ENCODE data around the gene ERVFRD-1.

DNA sequence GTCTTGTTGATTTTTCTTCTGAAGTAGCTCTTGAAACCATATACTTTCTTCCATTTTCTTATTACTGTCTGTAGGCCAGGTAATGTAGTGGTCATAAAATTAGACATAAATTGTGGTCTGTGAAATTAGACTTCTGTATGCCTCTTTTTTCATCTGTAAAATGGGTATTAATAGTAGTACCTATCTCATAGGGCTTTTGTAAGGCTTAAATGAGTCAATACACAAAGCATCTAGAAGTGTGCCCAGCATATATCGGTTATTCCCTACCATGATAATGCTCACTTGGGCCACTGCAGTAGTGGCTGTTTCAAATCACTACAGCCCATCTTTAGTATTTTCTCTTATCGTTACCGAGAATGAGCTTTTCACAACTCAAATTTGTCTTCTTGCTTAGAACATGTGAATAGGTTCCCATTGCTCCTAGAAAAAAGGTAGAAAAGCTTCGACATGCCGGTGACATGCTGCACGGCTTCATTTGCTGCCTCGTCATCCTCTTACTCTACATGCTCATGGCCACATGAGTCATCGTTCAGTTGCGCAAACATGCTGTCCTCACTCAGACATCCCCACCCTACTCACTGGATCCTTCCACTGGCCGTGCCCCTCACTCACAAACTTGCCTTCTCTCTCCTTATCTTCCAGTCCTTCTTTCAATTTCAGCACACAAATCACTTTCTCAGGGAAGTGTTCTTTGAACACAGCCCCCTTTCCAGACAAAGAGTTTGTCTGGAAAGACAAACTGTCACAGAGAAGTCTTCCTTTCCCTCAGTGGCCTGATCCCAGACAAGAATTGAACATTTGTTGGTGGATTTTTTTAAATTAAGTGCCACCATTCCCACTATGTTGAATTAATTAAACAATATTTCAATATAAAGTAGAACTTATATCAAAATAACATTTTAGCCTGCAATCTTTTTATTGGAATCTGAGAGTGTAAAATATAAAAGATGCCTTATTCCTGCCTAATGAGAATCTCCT lies 32.2 kb upstream of the ERVFRD-1 start:
- TF ChIP-seq NR3C1 (CRISPR knock-in tag; conservative IDR thresholded peaks at IDR 0.05; ENCODE audit: low read depth) (no peak), SP1 (CRISPR knock-in tag; conservative IDR thresholded peaks at IDR 0.05) (no peak), ELF4 (CRISPR knock-in tag; IDR thresholded peaks at IDR 0.05; ENCODE audit: low read depth) (no peak), JUN (CRISPR knock-in tag; IDR thresholded peaks at IDR 0.05) (no peak), CBFB (CRISPR knock-in tag; IDR thresholded peaks at IDR 0.05; ENCODE audit: low read depth) (no peak), TEAD4 (CRISPR knock-in tag; IDR thresholded peaks at IDR 0.05) (no peak), TP53 (CRISPR knock-in tag; IDR thresholded peaks at IDR 0.05) (no peak), ZNF232 (CRISPR knock-in tag; IDR thresholded peaks at IDR 0.05) (no peak), IRF2 (CRISPR knock-in tag; IDR thresholded peaks at IDR 0.05; ENCODE audit: borderline replicate concordance, low read depth) (no peak)
- TF ChIP-seq, protein P1, sequence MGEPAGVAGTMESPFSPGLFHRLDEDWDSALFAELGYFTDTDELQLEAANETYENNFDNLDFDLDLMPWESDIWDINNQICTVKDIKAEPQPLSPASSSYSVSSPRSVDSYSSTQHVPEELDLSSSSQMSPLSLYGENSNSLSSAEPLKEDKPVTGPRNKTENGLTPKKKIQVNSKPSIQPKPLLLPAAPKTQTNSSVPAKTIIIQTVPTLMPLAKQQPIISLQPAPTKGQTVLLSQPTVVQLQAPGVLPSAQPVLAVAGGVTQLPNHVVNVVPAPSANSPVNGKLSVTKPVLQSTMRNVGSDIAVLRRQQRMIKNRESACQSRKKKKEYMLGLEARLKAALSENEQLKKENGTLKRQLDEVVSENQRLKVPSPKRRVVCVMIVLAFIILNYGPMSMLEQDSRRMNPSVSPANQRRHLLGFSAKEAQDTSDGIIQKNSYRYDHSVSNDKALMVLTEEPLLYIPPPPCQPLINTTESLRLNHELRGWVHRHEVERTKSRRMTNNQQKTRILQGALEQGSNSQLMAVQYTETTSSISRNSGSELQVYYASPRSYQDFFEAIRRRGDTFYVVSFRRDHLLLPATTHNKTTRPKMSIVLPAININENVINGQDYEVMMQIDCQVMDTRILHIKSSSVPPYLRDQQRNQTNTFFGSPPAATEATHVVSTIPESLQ (CRISPR knock-in tag; IDR thresholded peaks at IDR 0.05) = no peak
- TF ChIP-seq, protein P2, sequence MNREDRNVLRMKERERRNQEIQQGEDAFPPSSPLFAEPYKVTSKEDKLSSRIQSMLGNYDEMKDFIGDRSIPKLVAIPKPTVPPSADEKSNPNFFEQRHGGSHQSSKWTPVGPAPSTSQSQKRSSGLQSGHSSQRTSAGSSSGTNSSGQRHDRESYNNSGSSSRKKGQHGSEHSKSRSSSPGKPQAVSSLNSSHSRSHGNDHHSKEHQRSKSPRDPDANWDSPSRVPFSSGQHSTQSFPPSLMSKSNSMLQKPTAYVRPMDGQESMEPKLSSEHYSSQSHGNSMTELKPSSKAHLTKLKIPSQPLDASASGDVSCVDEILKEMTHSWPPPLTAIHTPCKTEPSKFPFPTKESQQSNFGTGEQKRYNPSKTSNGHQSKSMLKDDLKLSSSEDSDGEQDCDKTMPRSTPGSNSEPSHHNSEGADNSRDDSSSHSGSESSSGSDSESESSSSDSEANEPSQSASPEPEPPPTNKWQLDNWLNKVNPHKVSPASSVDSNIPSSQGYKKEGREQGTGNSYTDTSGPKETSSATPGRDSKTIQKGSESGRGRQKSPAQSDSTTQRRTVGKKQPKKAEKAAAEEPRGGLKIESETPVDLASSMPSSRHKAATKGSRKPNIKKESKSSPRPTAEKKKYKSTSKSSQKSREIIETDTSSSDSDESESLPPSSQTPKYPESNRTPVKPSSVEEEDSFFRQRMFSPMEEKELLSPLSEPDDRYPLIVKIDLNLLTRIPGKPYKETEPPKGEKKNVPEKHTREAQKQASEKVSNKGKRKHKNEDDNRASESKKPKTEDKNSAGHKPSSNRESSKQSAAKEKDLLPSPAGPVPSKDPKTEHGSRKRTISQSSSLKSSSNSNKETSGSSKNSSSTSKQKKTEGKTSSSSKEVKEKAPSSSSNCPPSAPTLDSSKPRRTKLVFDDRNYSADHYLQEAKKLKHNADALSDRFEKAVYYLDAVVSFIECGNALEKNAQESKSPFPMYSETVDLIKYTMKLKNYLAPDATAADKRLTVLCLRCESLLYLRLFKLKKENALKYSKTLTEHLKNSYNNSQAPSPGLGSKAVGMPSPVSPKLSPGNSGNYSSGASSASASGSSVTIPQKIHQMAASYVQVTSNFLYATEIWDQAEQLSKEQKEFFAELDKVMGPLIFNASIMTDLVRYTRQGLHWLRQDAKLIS (CRISPR knock-in tag; IDR thresholded peaks at IDR 0.05; ENCODE audit: borderline replicate concordance) = no peak
- TF ChIP-seq, protein P3, sequence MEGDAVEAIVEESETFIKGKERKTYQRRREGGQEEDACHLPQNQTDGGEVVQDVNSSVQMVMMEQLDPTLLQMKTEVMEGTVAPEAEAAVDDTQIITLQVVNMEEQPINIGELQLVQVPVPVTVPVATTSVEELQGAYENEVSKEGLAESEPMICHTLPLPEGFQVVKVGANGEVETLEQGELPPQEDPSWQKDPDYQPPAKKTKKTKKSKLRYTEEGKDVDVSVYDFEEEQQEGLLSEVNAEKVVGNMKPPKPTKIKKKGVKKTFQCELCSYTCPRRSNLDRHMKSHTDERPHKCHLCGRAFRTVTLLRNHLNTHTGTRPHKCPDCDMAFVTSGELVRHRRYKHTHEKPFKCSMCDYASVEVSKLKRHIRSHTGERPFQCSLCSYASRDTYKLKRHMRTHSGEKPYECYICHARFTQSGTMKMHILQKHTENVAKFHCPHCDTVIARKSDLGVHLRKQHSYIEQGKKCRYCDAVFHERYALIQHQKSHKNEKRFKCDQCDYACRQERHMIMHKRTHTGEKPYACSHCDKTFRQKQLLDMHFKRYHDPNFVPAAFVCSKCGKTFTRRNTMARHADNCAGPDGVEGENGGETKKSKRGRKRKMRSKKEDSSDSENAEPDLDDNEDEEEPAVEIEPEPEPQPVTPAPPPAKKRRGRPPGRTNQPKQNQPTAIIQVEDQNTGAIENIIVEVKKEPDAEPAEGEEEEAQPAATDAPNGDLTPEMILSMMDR (IDR thresholded peaks at IDR 0.05) = no peak
- TF ChIP-seq, protein P4, sequence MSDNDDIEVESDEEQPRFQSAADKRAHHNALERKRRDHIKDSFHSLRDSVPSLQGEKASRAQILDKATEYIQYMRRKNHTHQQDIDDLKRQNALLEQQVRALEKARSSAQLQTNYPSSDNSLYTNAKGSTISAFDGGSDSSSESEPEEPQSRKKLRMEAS (CRISPR knock-in tag; IDR thresholded peaks at IDR 0.05) = no peak

Data from WTC11 (cell line).